Lower leg skin (tissue), 3 donors: ENCODE measurements around the gene NDUFAF3.

Experiments used
- CTCF ChIP-seq, 3 donors: fragments of 450-650 bp; IDR thresholded peaks; one replicate each; pipeline ENCODE4 v1.5.1; 2016; ENCODE audit warnings: antibody characterized with exemption in 3 of 3, mild to moderate bottlenecking in 3 of 3, moderate library complexity in 2 of 3
- POLR2A ChIP-seq, 2 donors: fragments of 450-650 bp; IDR thresholded peaks; one replicate each; pipeline ENCODE4 v1.6.1; 2016 to 2017; ENCODE audit warnings: antibody characterized with exemption in 2 of 2, mild to moderate bottlenecking in 1 of 2, moderate library complexity in 1 of 2

- TF ChIP-seq CTCF (IDR thresholded peaks at IDR 0.05) (no peak), POLR2A (IDR thresholded peaks at IDR 0.05) (no peak)
Measured at GRCh38 chr3:49032646-49033304, 10.9 kb downstream of the NDUFAF3 start.
